ENCODE data around the gene KCNK18.

GRCh38 chr10:117248750-117249465 is 51.6 kb downstream of the KCNK18 start:
- no peak for TF ChIP-seq CTCF (IDR thresholded peaks at IDR 0.05; ENCODE audit: extremely low read depth in 1 of 2, insufficient read depth in 1 of 2, low read depth in 1 of 2, low read length in 2 of 2)
- no peak for TF ChIP-seq POLR2AphosphoS5 (IDR thresholded peaks at IDR 0.05; ENCODE audit: insufficient read depth, low read depth, low read length)
- no peak for TF ChIP-seq EZH2 (IDR thresholded peaks at IDR 0.05; ENCODE audit: borderline replicate concordance, low read depth, low read length, severe bottlenecking)
- no peak for TF ChIP-seq GATA2 (IDR thresholded peaks at IDR 0.05; ENCODE audit: insufficient read depth, insufficient read length, low read depth, low read length)
- TF ChIP-seq POLR2A (IDR thresholded peaks at IDR 0.05; ENCODE audit: low read depth, low read length): no peak
- TF ChIP-seq MAX (IDR thresholded peaks at IDR 0.05; ENCODE audit: insufficient read depth, insufficient read length): no peak
- no peak for TF ChIP-seq MYC (IDR thresholded peaks at IDR 0.05; ENCODE audit: low read depth, low read length)
- no peak for TF ChIP-seq JUN (IDR thresholded peaks at IDR 0.05; ENCODE audit: borderline replicate concordance, insufficient read depth, insufficient read length, low read depth)
